ENCODE data around the gene DNAJC17. TPM values are rescaled to one million over a fixed set of nuclear protein-coding genes. Genes with fewer than 3 reads are reported as not detected.

The DNAJC17 gene
- total and polyA plus RNA-seq, 2 donors (not counting 1 experiment from before 2014, with no cell fraction given): 30.5 to 46.1 TPM

GRCh38 chr15:40743485-40743901 is 63.8 kb downstream of the DNAJC17 start:
- ChIA-PET CTCF (interaction anchor here (0.7 to 14.3 kb wide), 4 partner anchors 22 to 168 kb away, joined by 3 to 177 read pairs (median 4); no protein-coding TSS in a partner anchor), POLR2A (no interaction called here)
- no peak for DNase-seq
- Mint-ChIP-seq H3K4me1 (no peaks in the 10 kb centered on the region), H3K27me3 (no peaks in the 10 kb centered on the region), H3K9me3 (ENCODE audit: insufficient read depth) (no peaks in the 10 kb centered on the region), H3K4me3 (no peak overlapping the region), H3K27ac (no peak overlapping the region)
- TF ChIP-seq EZH2 (IDR thresholded peaks at IDR 0.05; ENCODE audit: borderline replicate concordance, insufficient read depth, low read depth, low read length, poor library complexity, severe bottlenecking) (no peak), CTCF (IDR thresholded peaks at IDR 0.05) (no peak)
- Histone ChIP-seq H3K4me3 (ENCODE audit: control extremely low read depth in 1 of 5, extremely low read depth in 1 of 5, insufficient read depth in 1 of 5, low read depth in 2 of 5, low read length in 4 of 5) (no peak overlapping the region), H2AFZ (ENCODE audit: insufficient read depth, low read depth, low read length, poor library complexity, severe bottlenecking) (no peak overlapping the region), H3K4me1 (ENCODE audit: control insufficient read depth in 2 of 2, insufficient read depth in 2 of 2, low read length in 2 of 2) (no peaks in the 10 kb centered on the region), H3K27ac (ENCODE audit: low read length in 2 of 2) (no peak overlapping the region), H3K9ac (ENCODE audit: low read length) (no peak overlapping the region), H3K9me3 (ENCODE audit: control extremely low read depth in 1 of 3, control insufficient read depth in 2 of 3, insufficient read depth in 1 of 3, low read length in 2 of 3) (no peaks in the 10 kb centered on the region), H4K20me1 (ENCODE audit: control insufficient read depth, insufficient read depth, low read length, poor library complexity, severe bottlenecking) (no peaks in the 10 kb centered on the region), H3K36me3 (replicated peaks in 1 of 2; ENCODE audit: control extremely low read depth in 1 of 2, control insufficient read depth in 1 of 2, extremely low read depth in 1 of 2, insufficient read depth in 2 of 2, low read length in 1 of 2) (peaks cover 0 to 52% of the 10 kb centered on the region in 2 experiments), H3K27me3 (replicated peaks in 1 of 4; ENCODE audit: control extremely low read depth in 1 of 4, control insufficient read depth in 3 of 4, insufficient read depth in 4 of 4, low read length in 3 of 4) (no peaks in the 10 kb centered on the region), H3K4me2 (replicated peaks; ENCODE audit: low read depth, low read length, poor library complexity, severe bottlenecking) (no peak overlapping the region), H3K79me2 (ENCODE audit: control insufficient read depth, insufficient read depth, low read length) (peaks cover 5% of the 10 kb centered on the region)
- ATAC-seq (ENCODE audit: low read depth): no peak
- intact Hi-C loops (cut with micrococcal nuclease): no loop called here
- no CpG with 5 or more reads among the region's 2 CpGs for WGBS (ENCODE audit: insufficient coverage)

GRCh38 chr15:40739854-40740253 is 67.4 kb downstream of the DNAJC17 start:
- no peak overlapping the region for H3K9ac ChIP-seq (ENCODE audit: low read length)
- H3K4me3 ChIP-seq (ENCODE audit: control extremely low read depth in 1 of 5, extremely low read depth in 1 of 5, insufficient read depth in 1 of 5, low read depth in 2 of 5, low read length in 4 of 5): no peak overlapping the region
- Mint-ChIP-seq H3K4me3 (no peak overlapping the region), H3K27ac (no peak overlapping the region), H3K4me1 (no peaks in the 10 kb centered on the region), H3K27me3 (no peaks in the 10 kb centered on the region), H3K9me3 (ENCODE audit: insufficient read depth) (no peaks in the 10 kb centered on the region)
- no peak overlapping the region for H2AFZ ChIP-seq (ENCODE audit: insufficient read depth, low read depth, low read length, poor library complexity, severe bottlenecking)
- WGBS (ENCODE audit: insufficient coverage): no CpG with 5 or more reads among the region's 2 CpGs
- no peaks in the 10 kb centered on the region for H3K9me3 ChIP-seq (ENCODE audit: control extremely low read depth in 1 of 3, control insufficient read depth in 2 of 3, insufficient read depth in 1 of 3, low read length in 2 of 3)
- no peaks in the 10 kb centered on the region for H4K20me1 ChIP-seq (ENCODE audit: control insufficient read depth, insufficient read depth, low read length, poor library complexity, severe bottlenecking)
- TF ChIP-seq CTCF (IDR thresholded peaks at IDR 0.05) (no peak), EZH2 (IDR thresholded peaks at IDR 0.05; ENCODE audit: borderline replicate concordance, insufficient read depth, low read depth, low read length, poor library complexity, severe bottlenecking) (no peak)
- H3K27me3 ChIP-seq (replicated peaks in 1 of 4; ENCODE audit: control extremely low read depth in 1 of 4, control insufficient read depth in 3 of 4, insufficient read depth in 4 of 4, low read length in 3 of 4): no peaks in the 10 kb centered on the region
- ChIA-PET POLR2A (no interaction called here), CTCF (interaction anchor here (0.9 to 2.0 kb wide), 4 partner anchors 31 to 44 kb away, joined by 3 to 6 read pairs (median 4); no protein-coding TSS in a partner anchor)
- DNase-seq (no peak), ATAC-seq (ENCODE audit: low read depth) (no peak)
- H3K27ac ChIP-seq (ENCODE audit: low read length in 2 of 2): no peak overlapping the region
- peaks cover 3% of the 10 kb centered on the region for H3K79me2 ChIP-seq (ENCODE audit: control insufficient read depth, insufficient read depth, low read length)
- intact Hi-C loops (cut with micrococcal nuclease): no loop called here
- H3K4me1 ChIP-seq (ENCODE audit: control insufficient read depth in 2 of 2, insufficient read depth in 2 of 2, low read length in 2 of 2): no peaks in the 10 kb centered on the region
- no peak overlapping the region for H3K4me2 ChIP-seq (replicated peaks; ENCODE audit: low read depth, low read length, poor library complexity, severe bottlenecking)
- peaks cover 4 to 59% of the 10 kb centered on the region in 2 experiments for H3K36me3 ChIP-seq (replicated peaks in 1 of 2; ENCODE audit: control extremely low read depth in 1 of 2, control insufficient read depth in 1 of 2, extremely low read depth in 1 of 2, insufficient read depth in 2 of 2, low read length in 1 of 2)
